Calu3 (cell line): ENCODE results near the gene FGF14. TPM values are rescaled to one million over a fixed set of nuclear protein-coding genes. Genes with fewer than 3 reads are reported as not detected.

Experiments used
- BruUV-seq: library from RNA; stranded (reverse); fragments of 400-500 nt; replicated peaks from 2 replicates; lab custom pipeline; 2021; lab: Mats Ljungman, UMichigan
- CTCF ChIA-PET: fragments of 300-600 bp; sonication (Branson Sonifier 250); formaldehyde crosslinking; loops from one replicate; lab custom pipeline; 2022; ENCODE audit warnings: antibody characterized with exemption; lab: Charles Lee
- DNase-seq: peaks from one replicate; pipeline ENCODE4 v3.0.0; 2022
- H3K27ac Mint-ChIP-seq: one replicate; pipeline ENCODE4 v1.8.0; 2022; ENCODE audit warnings: mixed read lengths; ENCODE audit not compliant: unreplicated experiment
- H3K27me3 Mint-ChIP-seq: one replicate; pipeline ENCODE4 v1.8.0; 2022; ENCODE audit warnings: mixed read lengths; ENCODE audit not compliant: unreplicated experiment
- H3K36me3 Mint-ChIP-seq: one replicate; pipeline ENCODE4 v1.8.0; 2022; ENCODE audit warnings: mild to moderate bottlenecking, moderate library complexity, mixed read lengths; ENCODE audit not compliant: insufficient read depth, unreplicated experiment
- H3K4me1 Mint-ChIP-seq: one replicate; pipeline ENCODE4 v1.8.0; 2022; ENCODE audit warnings: mild to moderate bottlenecking, low read depth, mixed read lengths; ENCODE audit not compliant: unreplicated experiment
- H3K4me3 Mint-ChIP-seq: one replicate; pipeline ENCODE4 v1.8.0; 2022; ENCODE audit warnings: mild to moderate bottlenecking, low read depth, moderate library complexity, mixed read lengths; ENCODE audit not compliant: unreplicated experiment
- H3K9me3 Mint-ChIP-seq: one replicate; pipeline ENCODE4 v1.8.0; 2022; ENCODE audit warnings: low read depth, mixed read lengths; ENCODE audit not compliant: unreplicated experiment
- intact Hi-C: fragments of 100-400 bp; cut with micrococcal nuclease; formaldehyde crosslinking; loops from one replicate; pipeline ENCODE4 v1.10.0; 2022; ENCODE audit not compliant: unreplicated experiment
- total RNA-seq: library from RNA; stranded (reverse); gene quantifications from 2 replicates; pipeline ENCODE4 v1.2.3, GENCODE V29; 2022
- TF ChIP-seq, protein P1 (sequence below): fragments of 200-600 bp; IDR thresholded peaks from one replicate; pipeline ENCODE4 v1.8.0; 2022; ENCODE audit warnings: antibody characterized with exemption; ENCODE audit not compliant: unreplicated experiment

Gene FGF14
- total RNA-seq, 1 experiment from 2014 or later: 0.21 TPM

- Mint-ChIP-seq H3K4me1 (no peaks in the 10 kb centered on the region), H3K27ac (no peak overlapping the region), H3K4me3 (no peak overlapping the region), H3K9me3 (no peaks in the 10 kb centered on the region), H3K27me3 (no peaks in the 10 kb centered on the region), H3K36me3 (no peaks in the 10 kb centered on the region)
- CTCF ChIA-PET: no interaction called here
- no peak for DNase-seq
- TF ChIP-seq, protein P1, sequence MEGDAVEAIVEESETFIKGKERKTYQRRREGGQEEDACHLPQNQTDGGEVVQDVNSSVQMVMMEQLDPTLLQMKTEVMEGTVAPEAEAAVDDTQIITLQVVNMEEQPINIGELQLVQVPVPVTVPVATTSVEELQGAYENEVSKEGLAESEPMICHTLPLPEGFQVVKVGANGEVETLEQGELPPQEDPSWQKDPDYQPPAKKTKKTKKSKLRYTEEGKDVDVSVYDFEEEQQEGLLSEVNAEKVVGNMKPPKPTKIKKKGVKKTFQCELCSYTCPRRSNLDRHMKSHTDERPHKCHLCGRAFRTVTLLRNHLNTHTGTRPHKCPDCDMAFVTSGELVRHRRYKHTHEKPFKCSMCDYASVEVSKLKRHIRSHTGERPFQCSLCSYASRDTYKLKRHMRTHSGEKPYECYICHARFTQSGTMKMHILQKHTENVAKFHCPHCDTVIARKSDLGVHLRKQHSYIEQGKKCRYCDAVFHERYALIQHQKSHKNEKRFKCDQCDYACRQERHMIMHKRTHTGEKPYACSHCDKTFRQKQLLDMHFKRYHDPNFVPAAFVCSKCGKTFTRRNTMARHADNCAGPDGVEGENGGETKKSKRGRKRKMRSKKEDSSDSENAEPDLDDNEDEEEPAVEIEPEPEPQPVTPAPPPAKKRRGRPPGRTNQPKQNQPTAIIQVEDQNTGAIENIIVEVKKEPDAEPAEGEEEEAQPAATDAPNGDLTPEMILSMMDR: no peak
- no TSS peak for BruUV-seq
- intact Hi-C loops: no loop called here
Measured at GRCh38 chr13:102311419-102311796, 90.4 kb downstream of the FGF14 start.

DNA sequence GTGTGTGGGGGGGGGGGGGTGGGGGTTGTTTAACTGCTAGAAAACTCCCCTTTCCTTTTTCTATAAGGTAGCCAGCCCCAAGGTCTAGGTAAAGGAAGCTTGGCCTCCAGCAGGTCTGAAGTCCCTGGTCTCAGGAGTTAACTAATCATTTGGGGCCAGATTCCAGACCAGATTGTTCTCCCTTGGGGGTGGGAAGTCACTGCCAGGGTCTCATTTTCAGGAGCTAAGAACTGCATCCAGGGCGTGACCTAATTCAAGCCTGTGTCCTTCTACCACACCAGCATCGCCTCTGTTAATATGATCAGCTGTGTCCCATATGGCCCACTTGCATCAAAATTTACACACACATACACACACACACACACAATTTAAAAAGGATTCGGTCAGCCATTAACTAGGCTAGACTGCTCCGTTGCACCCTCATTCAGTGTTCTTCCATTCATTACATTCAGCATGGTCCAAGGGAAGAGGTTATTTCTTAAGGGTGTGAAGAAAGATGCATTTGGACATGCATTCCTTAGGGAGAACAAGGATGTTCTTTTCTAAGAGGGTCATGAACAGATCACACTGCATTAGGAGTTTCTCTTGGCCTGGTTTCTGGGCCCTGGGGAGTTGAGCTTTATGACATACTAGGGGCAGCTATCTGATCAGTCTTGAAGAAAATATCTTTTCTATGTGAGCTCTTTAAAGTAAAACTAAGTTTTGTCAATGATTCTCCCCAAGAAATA is 91.0 kb downstream of the FGF14 start:
- H3K9me3 Mint-ChIP-seq: no peaks in the 10 kb centered on the region
- CTCF ChIA-PET: interaction anchor here (0.5 kb wide), 1 partner anchor 35 kb away, joined by 3 read pairs; no protein-coding TSS in a partner anchor
- BruUV-seq: no TSS peak
- H3K27ac Mint-ChIP-seq: no peak overlapping the region
- intact Hi-C loops: no loop called here
- H3K4me3 Mint-ChIP-seq: no peak overlapping the region
- H3K4me1 Mint-ChIP-seq: no peaks in the 10 kb centered on the region
- H3K27me3 Mint-ChIP-seq: no peaks in the 10 kb centered on the region
- no peaks in the 10 kb centered on the region for H3K36me3 Mint-ChIP-seq
- no peak for DNase-seq
- TF ChIP-seq, protein P1: no peak

GRCh38 chr13:102309110-102309509 is 92.7 kb downstream of the FGF14 start:
- DNase-seq: no peak
- Mint-ChIP-seq H3K9me3 (no peaks in the 10 kb centered on the region), H3K27ac (no peak overlapping the region), H3K36me3 (no peaks in the 10 kb centered on the region), H3K4me3 (no peak overlapping the region), H3K27me3 (no peaks in the 10 kb centered on the region), H3K4me1 (no peaks in the 10 kb centered on the region)
- TF ChIP-seq, protein P1: no peak
- BruUV-seq: no TSS peak
- CTCF ChIA-PET: no interaction called here
- intact Hi-C loops: no loop called here

- no peaks in the 10 kb centered on the region for H3K36me3 Mint-ChIP-seq
Measured at GRCh38 chr13:102302534-102302933, 99.3 kb downstream of the FGF14 start.

More at GRCh38 chr13:102302534-102302933, 99.3 kb downstream of the FGF14 start:
- no peak for DNase-seq
- H3K9me3 Mint-ChIP-seq: no peaks in the 10 kb centered on the region
- BruUV-seq: no TSS peak
- no peaks in the 10 kb centered on the region for H3K4me1 Mint-ChIP-seq
- no peak overlapping the region for H3K27ac Mint-ChIP-seq
- intact Hi-C loops: no loop called here
- CTCF ChIA-PET: no interaction called here
- H3K27me3 Mint-ChIP-seq: no peaks in the 10 kb centered on the region
- TF ChIP-seq, protein P1: no peak
- no peak overlapping the region for H3K4me3 Mint-ChIP-seq
